NCI-H2029 (cell line): Measurements from ENCODE around the gene PAWR.
"Not testable (repeated sequence)": the region's sequence is repeated elsewhere in the genome, so short reads cannot be mapped to it uniquely, and the experiment has no call there.

Source experiments
- DNase-seq: peaks from one replicate; lab custom pipeline; 2025; lab: John Stamatoyannopoulos, UW

PAWR gene

DNA sequence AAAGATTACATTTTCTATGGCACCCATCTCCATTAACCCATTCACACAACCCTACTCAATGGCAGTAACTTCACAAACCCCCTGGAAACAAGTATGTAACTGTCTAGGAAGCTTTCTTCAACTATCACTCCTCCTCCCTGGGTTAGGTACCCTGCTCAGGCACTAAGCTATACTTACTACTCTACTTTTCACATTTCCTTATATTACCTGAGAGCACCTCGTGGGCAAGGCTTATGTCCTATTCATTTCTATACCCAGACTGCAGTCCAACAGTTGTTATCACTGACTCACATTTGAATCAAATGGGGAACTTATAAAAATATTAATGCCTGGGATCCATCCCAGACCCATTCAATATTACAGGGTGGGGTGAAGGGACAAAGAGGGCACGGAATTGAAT, 4.6 kb downstream of the PAWR start:
- DNase-seq, result no peak

DNA sequence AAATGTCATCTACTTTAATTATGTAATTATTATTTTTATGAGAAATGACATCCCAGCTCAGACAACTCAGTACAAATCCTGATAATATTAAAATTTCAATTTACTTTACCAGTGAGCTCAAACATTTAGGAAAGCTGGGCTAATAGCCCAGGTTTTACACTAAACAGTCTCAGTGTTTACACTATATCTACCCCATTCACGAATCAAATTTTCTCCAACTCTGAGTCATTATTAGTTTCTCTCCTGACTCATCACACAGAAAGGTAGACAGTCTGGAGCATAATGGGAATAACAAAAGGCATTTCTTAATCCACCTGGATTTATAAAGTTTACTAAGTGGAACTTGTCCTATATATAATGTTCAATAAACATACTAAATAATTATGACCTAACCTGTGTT, 5.7 kb downstream of the PAWR start:
- no peak for DNase-seq

GRCh38 chr12:79684338-79684737, 6.4 kb downstream of the PAWR start:
- DNase-seq, result not testable (repeated sequence)

DNA sequence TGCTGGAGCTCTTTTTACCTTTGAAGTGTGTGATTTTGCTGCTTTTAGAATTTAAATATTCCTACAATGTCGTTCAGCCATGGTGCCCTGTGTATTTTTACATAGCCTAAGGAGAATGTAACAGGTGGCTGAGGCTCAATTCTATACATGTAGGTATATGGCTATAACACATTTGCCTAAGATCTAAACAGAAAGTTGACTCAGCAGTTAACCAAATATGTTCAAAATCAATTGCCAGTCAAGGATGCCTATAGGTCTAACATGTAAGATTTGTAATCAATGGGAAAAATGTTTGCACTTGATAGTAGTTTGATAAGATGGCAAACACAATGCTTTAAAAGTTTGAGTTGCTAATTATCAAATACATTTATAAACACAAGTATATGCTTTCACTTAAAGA, 8.2 kb downstream of the PAWR start:
- DNase-seq, result no peak

DNA sequence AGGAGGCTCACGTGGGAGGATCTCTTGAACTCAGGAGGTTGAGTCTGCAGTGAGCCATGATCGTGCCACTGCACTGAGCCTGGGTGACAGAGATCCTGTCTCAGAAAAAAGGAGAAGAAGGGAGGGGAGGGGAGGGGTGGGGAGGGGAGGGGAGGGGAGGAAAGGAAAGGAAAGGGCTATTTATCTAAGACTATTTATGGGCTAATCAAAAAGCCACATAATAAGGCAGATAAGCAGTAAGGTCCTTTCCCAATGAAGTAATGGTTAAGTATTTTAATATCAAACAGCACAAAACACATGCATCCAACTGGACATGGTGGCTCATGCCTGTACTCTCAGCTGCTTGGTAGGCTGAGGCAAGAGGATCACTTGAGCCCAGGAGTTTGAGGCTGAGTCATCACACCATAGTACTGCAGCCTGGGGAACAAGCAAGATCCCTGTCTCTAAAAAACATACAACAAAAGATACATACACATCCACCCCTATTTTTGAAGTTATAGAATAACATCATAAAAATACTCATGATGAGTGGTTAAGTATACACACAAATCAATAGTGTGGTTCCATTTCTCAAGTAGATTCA, 9.7 kb downstream of the PAWR start:
- DNase-seq, result no peak

DNA sequence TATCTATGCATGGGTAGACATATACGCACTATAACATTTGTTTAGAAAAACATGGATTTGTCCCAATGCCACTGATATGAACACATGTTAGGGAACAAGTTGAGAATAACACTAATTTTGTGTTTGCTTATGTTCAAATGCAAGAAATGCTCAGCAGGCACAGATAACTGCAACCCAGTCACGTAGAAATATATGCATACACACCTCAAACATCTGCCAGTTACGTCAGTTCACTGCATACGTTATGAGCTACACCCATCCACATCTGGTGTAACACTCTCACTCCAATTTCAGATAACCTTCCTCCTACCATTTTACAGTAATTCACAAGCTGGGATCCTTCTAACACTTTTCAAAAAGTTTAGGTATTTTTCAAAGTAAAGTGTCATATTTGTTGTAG, 10.7 kb downstream of the PAWR start:
- DNase-seq, result no peak

DNA sequence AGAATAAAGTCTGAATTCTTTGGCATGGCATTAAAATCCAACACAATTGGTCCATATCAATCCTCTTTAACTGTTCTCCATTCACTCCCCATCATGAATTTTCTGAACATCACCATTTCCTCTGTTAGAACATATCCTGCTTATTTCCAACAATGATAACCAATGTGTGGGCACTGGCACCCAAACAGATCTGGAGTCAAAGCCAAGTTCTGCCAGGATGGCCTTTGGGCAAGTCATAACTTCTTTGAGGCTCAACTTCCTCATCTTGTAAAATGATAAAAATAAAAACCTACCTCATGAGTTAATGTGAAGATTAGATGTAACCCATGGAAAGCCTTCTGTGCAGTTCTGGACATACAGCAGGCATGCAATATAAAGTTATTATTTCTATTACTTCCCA, 12.5 kb downstream of the PAWR start:
- no peak for DNase-seq

DNA sequence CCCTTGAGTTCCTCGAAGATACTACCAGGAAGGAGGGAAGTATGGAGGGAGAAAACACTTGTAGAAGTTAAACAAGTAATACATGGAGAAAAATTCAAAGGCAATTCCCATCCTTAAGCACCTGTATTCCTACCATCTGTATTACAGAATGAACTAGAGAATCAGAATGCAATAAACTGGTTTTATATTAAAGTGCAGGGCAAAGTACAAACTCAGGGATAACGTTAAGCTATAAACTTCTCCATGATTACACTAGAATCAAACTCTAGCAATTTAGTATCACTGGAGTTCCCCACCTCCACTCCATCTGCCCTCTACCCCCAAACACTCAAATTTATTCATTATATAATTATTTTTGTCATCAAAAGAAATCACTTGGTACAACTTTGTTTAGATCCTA, 13.1 kb downstream of the PAWR start:
- DNase-seq, result no peak

DNA sequence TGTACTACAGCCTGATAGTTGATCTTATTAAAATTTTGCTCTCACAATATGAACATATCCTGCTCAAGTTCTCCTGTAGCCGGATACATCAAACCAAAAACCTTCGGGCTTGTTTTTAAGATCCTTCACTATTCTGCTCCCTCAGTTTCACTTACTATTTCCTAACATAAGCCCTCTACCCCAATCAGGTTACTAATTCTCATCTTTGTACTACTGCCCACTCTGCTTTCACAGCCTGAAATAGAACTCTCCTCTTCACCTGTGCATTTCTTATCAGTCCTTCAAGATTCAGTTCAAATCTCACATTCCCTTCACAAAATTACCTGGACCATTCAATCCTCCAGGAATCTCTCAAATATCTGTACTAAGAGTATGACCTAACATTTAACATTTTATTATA, 14.2 kb downstream of the PAWR start:
- DNase-seq, result no peak

GRCh38 chr12:79674629-79675028, 16.1 kb downstream of the PAWR start:
- DNase-seq, result no peak

DNA sequence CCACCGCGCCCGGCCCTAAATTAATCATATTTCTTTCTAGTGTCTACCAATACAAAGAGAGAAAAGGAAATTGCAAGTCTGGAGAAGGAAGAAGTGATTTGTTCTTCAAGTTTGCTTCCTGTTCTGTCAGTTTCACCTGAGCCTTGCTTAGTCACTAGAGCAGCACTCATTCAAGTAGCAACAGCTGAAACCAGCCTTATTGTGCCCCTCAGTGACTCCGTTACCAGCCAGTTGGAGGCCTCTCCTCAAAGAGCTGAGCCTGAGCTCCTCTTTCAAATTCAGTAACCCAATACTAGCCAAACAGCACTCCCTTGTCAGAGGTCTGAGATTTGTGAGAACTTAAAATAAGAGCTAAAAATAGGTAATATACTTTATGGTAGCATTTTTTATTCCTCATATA, 17.4 kb downstream of the PAWR start:
- DNase-seq, result peak; percentile 10

- no peak for DNase-seq
Observed at GRCh38 chr12:79668113-79668512, 22.7 kb downstream of the PAWR start.

DNA sequence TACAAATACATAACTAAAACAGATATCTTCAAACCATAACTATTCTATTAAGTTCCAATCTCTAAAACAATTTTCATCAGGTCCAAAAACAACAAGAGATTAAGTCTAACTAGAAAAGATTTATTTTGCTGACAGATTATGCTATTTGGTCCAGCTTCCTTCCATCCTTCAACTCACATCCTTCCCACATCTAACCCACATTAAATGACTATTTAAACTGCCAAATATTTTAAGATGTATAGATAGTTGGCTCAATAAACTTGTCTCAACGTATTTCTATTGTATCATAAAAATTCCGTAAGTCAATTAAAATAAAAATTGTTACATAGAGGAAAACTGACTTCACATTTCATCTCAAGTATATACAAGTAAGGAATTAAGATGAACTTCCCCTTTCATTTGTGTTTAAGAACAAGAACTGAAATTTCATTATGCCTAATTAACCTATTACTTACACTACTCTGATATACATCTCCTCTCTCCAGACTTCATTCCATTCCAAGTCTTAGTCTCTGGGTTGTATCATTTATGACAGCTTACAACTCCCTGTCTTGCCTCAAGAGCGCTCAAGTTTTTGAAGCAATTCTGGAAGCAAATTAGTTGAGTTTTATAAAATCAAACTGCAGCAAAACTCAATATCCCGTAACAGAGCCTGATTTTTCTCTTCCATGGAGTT, 25.4 kb downstream of the PAWR start:
- no peak for DNase-seq

DNA sequence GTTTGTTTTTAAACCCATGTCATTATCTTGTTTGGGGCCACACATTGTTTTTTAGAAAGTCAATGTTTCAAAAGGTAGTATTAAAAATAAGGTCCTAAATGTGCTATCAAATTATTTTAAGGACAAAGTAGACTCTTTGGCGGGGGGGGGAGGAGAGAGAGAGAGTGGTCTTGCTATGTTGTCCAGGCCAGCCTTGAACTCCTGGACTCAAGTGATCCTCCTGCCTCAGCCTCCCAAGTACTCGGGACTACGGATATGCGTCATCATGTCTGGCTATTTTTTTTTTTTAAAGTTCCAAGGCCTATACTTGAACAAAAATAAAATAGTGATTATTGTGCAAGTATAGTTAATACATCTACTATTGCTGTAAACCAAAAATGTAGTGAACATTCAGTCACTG, 26.2 kb downstream of the PAWR start:
- no peak for DNase-seq

- no peak for DNase-seq
Observed at GRCh38 chr12:79662046-79662811, 28.5 kb downstream of the PAWR start.

GRCh38 chr12:79661629-79662028, 29.1 kb downstream of the PAWR start:
- no peak for DNase-seq

DNA sequence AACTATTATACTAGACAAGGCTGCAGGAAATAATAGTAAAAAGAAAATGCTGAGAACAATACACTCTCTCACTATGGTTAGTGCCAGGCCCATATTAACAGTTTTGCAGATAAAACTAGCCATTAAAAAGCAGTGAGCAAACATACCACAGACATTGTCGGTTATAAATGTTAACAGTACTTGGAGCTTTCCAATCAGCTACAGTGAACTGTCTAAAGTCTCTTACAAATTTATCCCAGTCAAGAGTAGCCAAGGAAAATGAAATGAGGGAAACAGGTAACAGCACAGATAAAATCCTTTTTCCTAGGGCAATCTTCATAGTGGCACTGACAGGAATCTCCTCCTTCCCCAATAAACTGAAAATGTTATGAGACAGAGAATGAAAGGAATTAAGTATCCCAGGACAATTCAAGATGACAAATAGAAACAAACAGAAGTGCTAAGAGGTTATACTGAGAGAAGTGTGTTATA, 30.8 kb downstream of the PAWR start:
- DNase-seq, result no peak

DNA sequence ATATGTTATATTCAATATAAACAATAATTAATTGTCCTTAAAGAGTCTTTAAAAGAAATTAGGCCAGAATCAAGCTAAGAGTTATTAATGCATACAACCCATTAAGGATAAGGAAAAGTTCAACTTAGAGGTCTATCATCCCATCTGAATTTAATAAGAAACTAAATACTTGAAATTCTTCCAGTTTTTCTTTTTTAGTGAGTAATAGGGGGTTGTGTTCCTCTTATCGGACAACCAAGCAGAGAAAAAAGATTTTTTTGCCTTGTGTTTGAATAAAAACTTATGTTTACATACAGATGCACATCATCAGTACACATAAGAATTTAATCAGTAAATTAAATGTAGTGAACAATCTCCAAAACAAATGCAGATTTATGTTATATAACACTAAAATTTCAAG, 32.5 kb downstream of the PAWR start:
- no peak for DNase-seq

DNA sequence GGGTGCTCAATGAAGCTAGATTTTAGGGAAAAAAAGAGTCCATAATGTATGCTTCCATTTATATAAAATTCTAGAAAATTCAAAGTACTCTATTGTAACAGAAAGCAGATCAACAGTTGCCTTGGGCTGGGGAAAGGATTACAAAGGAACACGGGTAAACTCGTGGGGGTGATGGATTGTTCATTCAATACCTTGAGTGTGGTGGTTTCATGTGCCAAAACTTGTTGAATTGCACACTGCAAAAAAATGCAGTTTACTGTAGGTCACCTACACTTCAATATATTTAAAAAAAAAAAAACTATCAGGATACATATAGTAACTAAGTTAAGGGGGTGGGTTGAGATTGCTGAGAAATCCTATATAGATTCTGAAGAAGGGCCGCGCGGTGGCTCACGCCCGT, 33.6 kb downstream of the PAWR start:
- no peak for DNase-seq

GRCh38 chr12:79655036-79655435, 35.7 kb downstream of the PAWR start:
- DNase-seq, result no peak

DNA sequence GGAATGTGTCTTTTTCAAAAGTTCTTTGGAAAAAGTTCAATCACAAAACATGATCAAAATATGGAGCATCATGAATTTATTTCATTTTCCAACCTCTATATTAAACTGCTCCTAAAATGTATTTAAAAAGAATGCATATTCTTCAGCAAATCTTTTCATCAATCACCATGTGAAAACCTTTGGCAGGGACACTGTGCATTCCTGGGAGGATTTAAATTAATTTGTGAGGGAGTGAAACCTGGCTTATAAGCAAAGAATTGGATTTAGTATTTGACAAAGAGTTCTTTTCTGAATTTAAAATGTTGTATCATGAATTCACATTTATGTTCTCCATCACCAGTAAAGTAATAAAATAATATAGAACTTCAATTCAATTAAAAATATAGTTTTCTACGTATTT, 38.2 kb downstream of the PAWR start:
- DNase-seq, result no peak

GRCh38 chr12:79650440-79650839, 40.3 kb downstream of the PAWR start:
- no peak for DNase-seq

DNA sequence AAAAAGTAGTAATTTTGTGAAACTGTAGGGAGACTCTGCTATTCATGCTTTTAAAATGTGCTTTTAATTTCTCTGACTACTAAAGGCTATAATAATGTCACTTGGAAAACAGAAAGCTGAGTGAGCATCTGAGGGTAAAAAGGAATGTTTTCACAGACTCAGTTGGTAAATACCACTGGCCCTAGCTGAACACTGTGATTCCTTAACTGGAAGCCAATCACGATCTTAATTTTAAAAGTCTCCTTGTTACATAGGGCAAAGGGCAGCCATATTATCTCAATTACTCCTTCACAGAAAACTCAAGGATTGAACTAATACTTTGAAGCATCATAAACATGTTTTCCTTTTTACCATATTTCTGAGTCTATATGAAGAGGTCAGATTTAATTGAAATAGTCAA, 41.9 kb downstream of the PAWR start:
- no peak for DNase-seq
